CD14-positive monocyte (primary cell): ENCODE data around the gene ZEB1. TPM values are rescaled to one million over a fixed set of nuclear protein-coding genes. Genes with fewer than 3 reads are reported as not detected.

ENCODE experiments used
- DNase-seq, 3 donors: peaks; one replicate each; pipeline ENCODE4 v3.0.0-alpha.2; 2011 to 2022
- H2AFZ ChIP-seq: 2 replicates; pipeline ENCODE4 v1.6.0; 2012; ENCODE audit warnings: mild to moderate bottlenecking, low read depth, low read length, inconsistent platforms; ENCODE audit not compliant: insufficient read depth, poor library complexity, severe bottlenecking
- H3K27ac ChIP-seq, 2 donors: 1 replicate in 1 of 2; 2 replicates in 1 of 2; pipeline ENCODE4 v1.5.1; 2012 to 2013; ENCODE audit warnings: low read length in 2 of 2, control low read depth in 1 of 2, inconsistent platforms in 1 of 2, low read depth in 1 of 2, mild to moderate bottlenecking in 1 of 2
- H3K27me3 ChIP-seq, 2 donors: one replicate each; pipeline versions ENCODE4 v1.6.0 to v1.6.1; 2011 to 2013; ENCODE audit warnings: low read length in 2 of 2; ENCODE audit not compliant: control insufficient read depth in 2 of 2, insufficient read depth in 2 of 2
- H3K36me3 ChIP-seq, 2 donors: replicated peaks in 1 of 2; 1 replicate in 1 of 2; 2 replicates in 1 of 2; pipeline versions ENCODE4 v1.5.1 to v1.6.1; 2012 to 2013; ENCODE audit warnings: low read length in 2 of 2, control low read depth in 1 of 2, inconsistent platforms in 1 of 2, mild to moderate bottlenecking in 1 of 2; ENCODE audit not compliant: insufficient read depth in 2 of 2, control insufficient read depth in 1 of 2
- H3K4me1 ChIP-seq, 2 donors: 1 replicate in 1 of 2; 2 replicates in 1 of 2; pipeline versions ENCODE4 v1.5.1 to v1.6.1; 2012 to 2013; ENCODE audit warnings: low read length in 2 of 2, control low read depth in 1 of 2, inconsistent platforms in 1 of 2, mild to moderate bottlenecking in 1 of 2, moderate library complexity in 1 of 2; ENCODE audit not compliant: insufficient read depth in 2 of 2, control insufficient read depth in 1 of 2
- H3K4me2 ChIP-seq: replicated peaks from 2 replicates; pipeline ENCODE3; 2012; ENCODE audit warnings: low read length, moderate library complexity, mild to moderate bottlenecking; ENCODE audit not compliant: poor library complexity, severe bottlenecking; ENCODE audit errors: extremely low read depth
- H3K4me3 ChIP-seq, 3 experiments: fragments of 200-600 bp in 1 of 3; sonication (generic) in 1 of 3; replicated peaks in 1 of 3; 1 replicate in 2 of 3; 2 replicates in 1 of 3; pipeline ENCODE4 v1.5.1; 2011 to 2013; ENCODE audit warnings: low read length in 3 of 3, mild to moderate bottlenecking in 3 of 3, control low read depth in 2 of 3, low read depth in 2 of 3, inconsistent platforms in 1 of 3, moderate library complexity in 1 of 3
- H3K79me2 ChIP-seq: 2 replicates; pipeline ENCODE4 v1.6.0; 2012; ENCODE audit warnings: mild to moderate bottlenecking, control low read depth, inconsistent platforms, low read length, moderate library complexity; ENCODE audit not compliant: insufficient read depth
- H3K9ac ChIP-seq: 2 replicates; pipeline ENCODE4 v1.6.0; 2017; ENCODE audit warnings: low read length, mild to moderate bottlenecking; ENCODE audit not compliant: insufficient read depth, poor library complexity, severe bottlenecking
- H3K9me3 ChIP-seq, 2 donors: replicated peaks in 1 of 2; 1 replicate in 1 of 2; 2 replicates in 1 of 2; pipeline versions ENCODE4 v1.5.1 to v1.6.1; 2012 to 2013; ENCODE audit warnings: low read length in 2 of 2, control low read depth in 1 of 2; ENCODE audit not compliant: control insufficient read depth in 1 of 2, insufficient read depth in 1 of 2
- H4K20me1 ChIP-seq: 2 replicates; pipeline ENCODE4 v1.6.0; 2012; ENCODE audit warnings: mild to moderate bottlenecking, low read length, control low read depth, moderate library complexity; ENCODE audit not compliant: insufficient read depth
- H3K27ac Mint-ChIP-seq, 7 donors: one replicate each; pipeline ENCODE4 v1.8.0; 2020; ENCODE audit warnings: mild to moderate bottlenecking in 7 of 7, mixed read lengths in 7 of 7, moderate library complexity in 6 of 7, inconsistent platforms in 2 of 7
- H3K27me3 Mint-ChIP-seq, 3 donors: one replicate each; pipeline ENCODE4 v1.8.0; 2021 to 2022; ENCODE audit warnings: low read depth in 3 of 3, mild to moderate bottlenecking in 3 of 3, mixed read lengths in 3 of 3, moderate library complexity in 3 of 3, inconsistent platforms in 1 of 3
- H3K36me3 Mint-ChIP-seq, 2 donors: one replicate each; pipeline ENCODE4 v1.8.0; 2020; ENCODE audit warnings: mixed read lengths in 2 of 2, inconsistent platforms in 1 of 2, mild to moderate bottlenecking in 1 of 2
- H3K4me1 Mint-ChIP-seq: one replicate; pipeline ENCODE4 v1.8.0; 2020; ENCODE audit warnings: mild to moderate bottlenecking, mixed read lengths
- H3K4me3 Mint-ChIP-seq, 2 donors: one replicate each; pipeline ENCODE4 v1.8.0; 2020; ENCODE audit warnings: mild to moderate bottlenecking in 2 of 2, mixed read lengths in 2 of 2, moderate library complexity in 1 of 2
- H3K9me3 Mint-ChIP-seq, 7 donors: one replicate each; pipeline ENCODE4 v1.8.0; 2020 to 2022; ENCODE audit warnings: mixed read lengths in 7 of 7, mild to moderate bottlenecking in 6 of 7, moderate library complexity in 6 of 7, inconsistent platforms in 2 of 7
- WGBS: methylation state at CpG from one replicate; pipeline ENCODE4 v1.1.5; 2013; ENCODE audit warnings: missing lambda C conversion rate; ENCODE audit not compliant: insufficient coverage; 5-methylcytosine and 5-hydroxymethylcytosine counted together
- intact Hi-C, 2 donors: fragments of 100-400 bp; cut with micrococcal nuclease; formaldehyde crosslinking; loops; one replicate each; pipeline versions ENCODE4 v1.15.0 to v1.15.1; 2023
- polyA plus RNA-seq, 3 donors: library from polyadenylated mRNA; depleted of rRNA in 1 of 3; unstranded in 2 of 3; stranded (reverse) in 1 of 3; fragments of 300-500 nt in 2 of 3; fragments of >200 nt in 1 of 3; fragmentation: Illumina TruSeq in 2 of 3; gene quantifications; 1 replicate in 2 of 3; 2 replicates in 1 of 3; pipeline ENCODE4 v1.2.3, GENCODE V29; 2012 to 2021
- TF ChIP-seq, protein P1 (sequence below): fragments of 200-600 bp; IDR thresholded peaks from one replicate; pipeline ENCODE4 v1.8.0; 2022; ENCODE audit warnings: antibody characterized with exemption, mild to moderate bottlenecking

ZEB1 gene
- polyA plus RNA-seq, 3 donors = 0.13 to 0.20 TPM; not detected in 1

DNA sequence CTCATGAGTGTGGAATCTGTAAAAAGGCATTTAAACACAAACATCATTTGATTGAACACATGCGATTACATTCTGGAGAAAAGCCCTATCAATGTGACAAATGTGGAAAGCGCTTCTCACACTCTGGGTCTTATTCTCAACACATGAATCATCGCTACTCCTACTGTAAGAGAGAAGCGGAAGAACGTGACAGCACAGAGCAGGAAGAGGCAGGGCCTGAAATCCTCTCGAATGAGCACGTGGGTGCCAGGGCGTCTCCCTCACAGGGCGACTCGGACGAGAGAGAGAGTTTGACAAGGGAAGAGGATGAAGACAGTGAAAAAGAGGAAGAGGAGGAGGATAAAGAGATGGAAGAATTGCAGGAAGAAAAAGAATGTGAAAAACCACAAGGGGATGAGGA, 207.7 kb downstream of the ZEB1 start:
- H3K27me3 ChIP-seq = no peaks in the 10 kb centered on the region
- H4K20me1 ChIP-seq = no peaks in the 10 kb centered on the region
- H3K27ac ChIP-seq = no peak overlapping the region
- peaks cover 19% of the 10 kb centered on the region for H3K4me1 Mint-ChIP-seq
- no peaks in the 10 kb centered on the region for H3K36me3 ChIP-seq
- H3K36me3 Mint-ChIP-seq = peaks cover 0 to 6% of the 10 kb centered on the region in 2 donors
- peak overlapping the region; percentile 18 to 73 (median 46) for H3K27ac Mint-ChIP-seq
- DNase-seq = peak; percentile 42 to 46 (median 42)
- no peak overlapping the region for H3K4me3 Mint-ChIP-seq
- H3K9me3 ChIP-seq = peaks cover 0 to 3% of the 10 kb centered on the region in 2 donors
- intact Hi-C loops = no loop called here
- H3K79me2 ChIP-seq = no peaks in the 10 kb centered on the region
- no peak overlapping the region for H3K4me2 ChIP-seq
- peaks cover 5 to 13% of the 10 kb centered on the region in 2 donors for H3K4me1 ChIP-seq
- H3K27me3 Mint-ChIP-seq = no peaks in the 10 kb centered on the region
- H3K9me3 Mint-ChIP-seq = peaks cover 0 to 5% (median 4%) of the 10 kb centered on the region in 7 donors
- H2AFZ ChIP-seq = no peak overlapping the region
- TF ChIP-seq, protein P1, sequence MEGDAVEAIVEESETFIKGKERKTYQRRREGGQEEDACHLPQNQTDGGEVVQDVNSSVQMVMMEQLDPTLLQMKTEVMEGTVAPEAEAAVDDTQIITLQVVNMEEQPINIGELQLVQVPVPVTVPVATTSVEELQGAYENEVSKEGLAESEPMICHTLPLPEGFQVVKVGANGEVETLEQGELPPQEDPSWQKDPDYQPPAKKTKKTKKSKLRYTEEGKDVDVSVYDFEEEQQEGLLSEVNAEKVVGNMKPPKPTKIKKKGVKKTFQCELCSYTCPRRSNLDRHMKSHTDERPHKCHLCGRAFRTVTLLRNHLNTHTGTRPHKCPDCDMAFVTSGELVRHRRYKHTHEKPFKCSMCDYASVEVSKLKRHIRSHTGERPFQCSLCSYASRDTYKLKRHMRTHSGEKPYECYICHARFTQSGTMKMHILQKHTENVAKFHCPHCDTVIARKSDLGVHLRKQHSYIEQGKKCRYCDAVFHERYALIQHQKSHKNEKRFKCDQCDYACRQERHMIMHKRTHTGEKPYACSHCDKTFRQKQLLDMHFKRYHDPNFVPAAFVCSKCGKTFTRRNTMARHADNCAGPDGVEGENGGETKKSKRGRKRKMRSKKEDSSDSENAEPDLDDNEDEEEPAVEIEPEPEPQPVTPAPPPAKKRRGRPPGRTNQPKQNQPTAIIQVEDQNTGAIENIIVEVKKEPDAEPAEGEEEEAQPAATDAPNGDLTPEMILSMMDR = no peak
- no peak overlapping the region for H3K4me3 ChIP-seq
- 68% methylated on average over 4 of the region's 11 CpGs for WGBS
- H3K9ac ChIP-seq = no peak overlapping the region

DNA sequence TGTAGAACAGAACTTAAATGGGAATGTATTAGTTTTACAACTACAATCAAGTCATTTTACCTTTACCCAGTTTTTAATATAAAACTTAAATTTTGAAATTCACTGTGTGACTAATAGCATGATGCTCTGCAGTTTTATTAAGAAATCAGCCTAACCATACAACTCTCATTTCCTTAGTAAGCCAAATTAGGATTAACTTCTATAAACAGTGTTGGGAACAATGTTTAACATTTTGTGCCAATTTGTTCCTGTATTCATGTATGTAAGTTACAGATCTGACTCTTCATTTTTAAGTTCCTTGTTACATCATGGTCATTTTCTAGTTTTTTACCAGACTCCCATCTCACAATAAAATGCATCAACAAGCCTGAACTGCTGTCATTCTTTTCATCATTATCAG, 209.8 kb downstream of the ZEB1 start:
- H2AFZ ChIP-seq = no peak overlapping the region
- Mint-ChIP-seq H3K27me3 (no peaks in the 10 kb centered on the region), H3K27ac (peak overlapping the region in 4 of 7 donors; percentile 63 to 79 (median 69)), H3K9me3 (peaks cover 0 to 6% (median 4%) of the 10 kb centered on the region in 7 donors), H3K36me3 (peaks cover 0 to 6% of the 10 kb centered on the region in 2 donors), H3K4me1 (peaks cover 19% of the 10 kb centered on the region), H3K4me3 (no peak overlapping the region)
- DNase-seq = peak; percentile 9 to 18 (median 15)
- no peaks in the 10 kb centered on the region for H3K36me3 ChIP-seq
- TF ChIP-seq, protein P1 = no peak
- H3K9ac ChIP-seq = no peak overlapping the region
- H3K27ac ChIP-seq = peak overlapping the region in 1 of 2 donors; percentile 52
- no peaks in the 10 kb centered on the region for H3K79me2 ChIP-seq
- no peak overlapping the region for H3K4me3 ChIP-seq
- peaks cover 5 to 13% of the 10 kb centered on the region in 2 donors for H3K4me1 ChIP-seq
- no peak overlapping the region for H3K4me2 ChIP-seq
- H4K20me1 ChIP-seq = no peaks in the 10 kb centered on the region
- intact Hi-C loops = no loop called here
- peaks cover 0 to 3% of the 10 kb centered on the region in 2 donors for H3K9me3 ChIP-seq
- H3K27me3 ChIP-seq = no peaks in the 10 kb centered on the region
